ENCODE data around the gene LSP1. TPM values are rescaled to one million over a fixed set of nuclear protein-coding genes. Genes with fewer than 3 reads are reported as not detected.

Gene LSP1
- total and polyA plus RNA-seq, 2 of the 4 experiments (the other 2 are of a cell fraction): not detected

DNA sequence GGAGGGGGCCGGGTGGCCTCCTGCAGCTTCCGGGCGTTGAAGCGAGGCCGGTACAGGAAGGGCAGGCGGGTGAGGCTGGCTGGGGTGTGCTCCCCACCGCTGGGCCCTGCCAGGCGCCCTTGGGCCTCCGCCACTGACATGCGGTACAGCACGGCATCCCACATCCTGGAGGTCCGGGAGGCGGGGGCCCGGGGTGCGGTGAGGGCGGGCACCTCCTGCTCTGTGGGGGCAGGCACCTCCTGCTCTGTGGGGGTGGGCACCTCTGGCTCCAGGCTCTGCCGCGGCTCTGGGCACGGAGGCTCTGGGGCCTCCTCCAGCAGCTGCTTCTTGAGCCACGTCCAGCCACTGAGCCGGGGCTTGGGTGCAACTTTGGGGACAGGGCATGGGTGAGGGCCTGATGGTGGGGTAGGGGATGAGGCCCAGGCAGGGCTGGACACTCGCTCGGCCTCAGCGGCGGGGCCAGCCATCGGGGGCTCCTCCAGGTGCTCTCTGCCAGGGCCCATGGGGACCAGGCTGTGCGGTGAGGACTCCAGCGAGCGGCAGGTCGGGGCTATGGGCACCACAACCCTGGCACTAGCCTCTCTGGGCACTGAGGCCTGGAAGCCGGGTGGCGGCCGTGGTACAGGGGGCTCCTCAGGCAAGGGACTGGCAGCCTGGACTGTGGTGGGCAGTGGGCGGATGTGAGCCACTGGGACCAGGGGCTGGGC lies 36.5 kb downstream of the LSP1 start:
- dilution Hi-C loops (cut with HindIII; ENCODE audit: low sequenced_read_pairs, unreplicated experiment): no loop called here
- no peak for TF ChIP-seq CEBPB (IDR thresholded peaks at IDR 0.05; ENCODE audit: low read depth, low read length)
- no peak for TF ChIP-seq MAZ (IDR thresholded peaks at IDR 0.05; ENCODE audit: borderline replicate concordance, low read depth, low read length)
- no peak for TF ChIP-seq BHLHE40 (IDR thresholded peaks at IDR 0.05; ENCODE audit: low read depth, low read length)
- TF ChIP-seq MAFK (IDR thresholded peaks at IDR 0.05; ENCODE audit: low read depth, low read length): no peak
- no peak for TF ChIP-seq RFX5 (IDR thresholded peaks at IDR 0.05; ENCODE audit: low read depth, low read length)
- TF ChIP-seq CHD1 (IDR thresholded peaks at IDR 0.05; ENCODE audit: low read depth, low read length): no peak
- TF ChIP-seq, protein P1, sequence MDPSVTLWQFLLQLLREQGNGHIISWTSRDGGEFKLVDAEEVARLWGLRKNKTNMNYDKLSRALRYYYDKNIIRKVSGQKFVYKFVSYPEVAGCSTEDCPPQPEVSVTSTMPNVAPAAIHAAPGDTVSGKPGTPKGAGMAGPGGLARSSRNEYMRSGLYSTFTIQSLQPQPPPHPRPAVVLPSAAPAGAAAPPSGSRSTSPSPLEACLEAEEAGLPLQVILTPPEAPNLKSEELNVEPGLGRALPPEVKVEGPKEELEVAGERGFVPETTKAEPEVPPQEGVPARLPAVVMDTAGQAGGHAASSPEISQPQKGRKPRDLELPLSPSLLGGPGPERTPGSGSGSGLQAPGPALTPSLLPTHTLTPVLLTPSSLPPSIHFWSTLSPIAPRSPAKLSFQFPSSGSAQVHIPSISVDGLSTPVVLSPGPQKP (IDR thresholded peaks at IDR 0.05; ENCODE audit: borderline replicate concordance, low read depth, low read length): no peak
- no peak for TF ChIP-seq MXI1 (IDR thresholded peaks at IDR 0.05; ENCODE audit: borderline replicate concordance, low read depth, low read length)
- TF ChIP-seq NFE2L2 (IDR thresholded peaks at IDR 0.05; ENCODE audit: low read depth, low read length): no peak
- no peak for TF ChIP-seq RCOR1 (IDR thresholded peaks at IDR 0.05; ENCODE audit: insufficient replicate concordance, low read length)
- TF ChIP-seq POLR2A (IDR thresholded peaks at IDR 0.05; ENCODE audit: low read depth, low read length): no peak
- no peak for TF ChIP-seq RAD21 (IDR thresholded peaks at IDR 0.05; ENCODE audit: low read length)
- TF ChIP-seq SMC3 (IDR thresholded peaks at IDR 0.05; ENCODE audit: low read depth, low read length): no peak
- TF ChIP-seq FOS (IDR thresholded peaks at IDR 0.05; ENCODE audit: low read depth, low read length): no peak
- TF ChIP-seq, protein P2, sequence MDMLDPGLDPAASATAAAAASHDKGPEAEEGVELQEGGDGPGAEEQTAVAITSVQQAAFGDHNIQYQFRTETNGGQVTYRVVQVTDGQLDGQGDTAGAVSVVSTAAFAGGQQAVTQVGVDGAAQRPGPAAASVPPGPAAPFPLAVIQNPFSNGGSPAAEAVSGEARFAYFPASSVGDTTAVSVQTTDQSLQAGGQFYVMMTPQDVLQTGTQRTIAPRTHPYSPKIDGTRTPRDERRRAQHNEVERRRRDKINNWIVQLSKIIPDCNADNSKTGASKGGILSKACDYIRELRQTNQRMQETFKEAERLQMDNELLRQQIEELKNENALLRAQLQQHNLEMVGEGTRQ (IDR thresholded peaks at IDR 0.05; ENCODE audit: low read depth, low read length): no peak
- TF ChIP-seq, protein P3, sequence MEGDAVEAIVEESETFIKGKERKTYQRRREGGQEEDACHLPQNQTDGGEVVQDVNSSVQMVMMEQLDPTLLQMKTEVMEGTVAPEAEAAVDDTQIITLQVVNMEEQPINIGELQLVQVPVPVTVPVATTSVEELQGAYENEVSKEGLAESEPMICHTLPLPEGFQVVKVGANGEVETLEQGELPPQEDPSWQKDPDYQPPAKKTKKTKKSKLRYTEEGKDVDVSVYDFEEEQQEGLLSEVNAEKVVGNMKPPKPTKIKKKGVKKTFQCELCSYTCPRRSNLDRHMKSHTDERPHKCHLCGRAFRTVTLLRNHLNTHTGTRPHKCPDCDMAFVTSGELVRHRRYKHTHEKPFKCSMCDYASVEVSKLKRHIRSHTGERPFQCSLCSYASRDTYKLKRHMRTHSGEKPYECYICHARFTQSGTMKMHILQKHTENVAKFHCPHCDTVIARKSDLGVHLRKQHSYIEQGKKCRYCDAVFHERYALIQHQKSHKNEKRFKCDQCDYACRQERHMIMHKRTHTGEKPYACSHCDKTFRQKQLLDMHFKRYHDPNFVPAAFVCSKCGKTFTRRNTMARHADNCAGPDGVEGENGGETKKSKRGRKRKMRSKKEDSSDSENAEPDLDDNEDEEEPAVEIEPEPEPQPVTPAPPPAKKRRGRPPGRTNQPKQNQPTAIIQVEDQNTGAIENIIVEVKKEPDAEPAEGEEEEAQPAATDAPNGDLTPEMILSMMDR (conservative IDR thresholded peaks at IDR 0.05; ENCODE audit: low read depth, low read length): no peak
- H3K23ac ChIP-seq (ENCODE audit: low read depth, low read length): no peak overlapping the region
- no peak overlapping the region for H2AK9ac ChIP-seq (replicated peaks; ENCODE audit: low read depth, low read length, poor library complexity)
- in situ Hi-C loops (cut with MboI; ENCODE audit: low sequenced_read_pairs): no loop called here
- no peak overlapping the region for H3K4me2 ChIP-seq (ENCODE audit: low read depth, low read length)
- no peaks in the 10 kb centered on the region for H3K36me3 ChIP-seq (ENCODE audit: control insufficient read depth, insufficient read depth, low read length)
- ChIA-PET CTCF (no interaction called here), POLR2A (ENCODE audit: unreplicated experiment) (no interaction called here)
- H3K14ac ChIP-seq (replicated peaks; ENCODE audit: low read depth, low read length): no peak overlapping the region
- no peak overlapping the region for H2BK120ac ChIP-seq (ENCODE audit: low read depth, low read length)
- intact Hi-C loops (cut with micrococcal nuclease): no loop called here
- H3K27ac ChIP-seq (ENCODE audit: insufficient read depth, low read length): no peak overlapping the region
- no peak overlapping the region for H3K4ac ChIP-seq (ENCODE audit: low read depth, low read length)
- H2AFZ ChIP-seq (replicated peaks; ENCODE audit: low read length, poor library complexity): no peak overlapping the region
- no peak overlapping the region for H2BK15ac ChIP-seq (ENCODE audit: low read depth, low read length)
- ATAC-seq (ENCODE audit: low read depth) (no peak), DNase-seq (no peak)
- H4K20me1 ChIP-seq (ENCODE audit: insufficient read depth, low read length): no peaks in the 10 kb centered on the region
- no peak overlapping the region for H2BK5ac ChIP-seq (ENCODE audit: low read depth, low read length, poor library complexity, severe bottlenecking)
- no peak overlapping the region for H4K5ac ChIP-seq (ENCODE audit: low read depth, low read length)
- H3K18ac ChIP-seq (ENCODE audit: low read depth, low read length): no peak overlapping the region
- no peak overlapping the region for H3K9ac ChIP-seq (ENCODE audit: low read depth, low read length)
- BruUV-seq (replicated peaks): no TSS peak
- no peak overlapping the region for H3K4me3 ChIP-seq (ENCODE audit: insufficient read depth, low read depth, low read length)
- no peaks in the 10 kb centered on the region for H3K9me1 ChIP-seq (ENCODE audit: insufficient read depth, low read length)
- 56% methylated on average over 4 of the region's 34 CpGs; no CpG with 5 or more reads in 1 of the 2 experiments for WGBS, 2 experiments (ENCODE audit: extremely low coverage in 2 of 2, insufficient read length in 1 of 2)
- H3K4me1 ChIP-seq (ENCODE audit: control insufficient read depth, insufficient read depth, low read length): no peaks in the 10 kb centered on the region
- no peak overlapping the region for H2BK20ac ChIP-seq (ENCODE audit: low read depth, low read length)
- no peaks in the 10 kb centered on the region for H3K9me3 ChIP-seq (ENCODE audit: control insufficient read depth, insufficient read depth, low read length)
- H2AK5ac ChIP-seq (ENCODE audit: low read depth, low read length): no peak overlapping the region
- H4K91ac ChIP-seq (ENCODE audit: insufficient read depth, low read depth, low read length): no peak overlapping the region
- H3K79me1 ChIP-seq (ENCODE audit: low read depth in 1 of 2, low read length in 2 of 2): no peaks in the 10 kb centered on the region
- H4K8ac ChIP-seq (ENCODE audit: low read depth in 2 of 2, low read length in 2 of 2): no peak overlapping the region
- H3K56ac ChIP-seq (ENCODE audit: extremely low read depth, insufficient read depth, low read length): no peak overlapping the region
- H3K27me3 ChIP-seq (ENCODE audit: control insufficient read depth, insufficient read depth, low read length): peaks cover 25% of the 10 kb centered on the region
